HepG2 (cell line): ENCODE measurements around the gene SOX12. TPM values are rescaled to one million over a fixed set of nuclear protein-coding genes. Genes with fewer than 3 reads are reported as not detected.

Experiments
- ARID5B ChIP-seq: IDR thresholded peaks from 2 replicates; pipeline ENCODE4 v1.4.0; 2020; ENCODE audit warnings: mild to moderate bottlenecking, missing genetic modification reagents
- ATF3 ChIP-seq: sonication (generic); formaldehyde crosslinking; IDR thresholded peaks from 2 replicates; pipeline ENCODE4 v1.4.0; 2020; ENCODE audit warnings: missing genetic modification reagents
- JDP2 ChIP-seq: sonication (generic); formaldehyde crosslinking; IDR thresholded peaks from 2 replicates; pipeline ENCODE4 v1.8.1; 2022; ENCODE audit warnings: missing genetic modification reagents, borderline replicate concordance
- MEIS2 ChIP-seq: sonication (generic); formaldehyde crosslinking; IDR thresholded peaks from 2 replicates; pipeline ENCODE4 v1.9.0; 2021; ENCODE audit warnings: mild to moderate bottlenecking, missing genetic modification reagents
- NFE2 ChIP-seq: sonication (generic); formaldehyde crosslinking; IDR thresholded peaks from 2 replicates; pipeline ENCODE4 v1.4.0; 2020; ENCODE audit warnings: missing genetic modification reagents
- SAFB2 ChIP-seq: sonication (generic); formaldehyde crosslinking; IDR thresholded peaks from 2 replicates; pipeline ENCODE4 v1.5.1; 2020; ENCODE audit warnings: missing genetic modification reagents, low read depth, mild to moderate bottlenecking, borderline replicate concordance
- STAT5B ChIP-seq: sonication (generic); formaldehyde crosslinking; IDR thresholded peaks from 2 replicates; pipeline ENCODE4 v1.4.0; 2020; ENCODE audit warnings: missing genetic modification reagents
- YEATS4 ChIP-seq: sonication (generic); formaldehyde crosslinking; IDR thresholded peaks from 2 replicates; pipeline ENCODE4 v1.4.0; 2020; ENCODE audit warnings: missing genetic modification reagents, borderline replicate concordance
- ZBTB2 ChIP-seq: sonication (generic); formaldehyde crosslinking; IDR thresholded peaks from 2 replicates; pipeline ENCODE4 v1.8.0; 2022; ENCODE audit warnings: low read depth, missing genetic modification reagents
- ZBTB26 ChIP-seq: IDR thresholded peaks from 2 replicates; pipeline ENCODE4 v1.6.1; 2016; ENCODE audit warnings: missing compliant biosample characterization, missing genetic modification reagents, borderline replicate concordance
- ZFP41 ChIP-seq: sonication (generic); formaldehyde crosslinking; IDR thresholded peaks from 2 replicates; pipeline ENCODE4 v1.4.0; 2020; ENCODE audit warnings: mild to moderate bottlenecking, missing genetic modification reagents, borderline replicate concordance
- ZFYVE20 ChIP-seq: sonication (generic); formaldehyde crosslinking; IDR thresholded peaks from 2 replicates; pipeline ENCODE4 v1.8.0; 2023; ENCODE audit warnings: low read depth, mild to moderate bottlenecking, moderate library complexity, missing genetic modification reagents, borderline replicate concordance
- ZNF136 ChIP-seq: sonication (generic); formaldehyde crosslinking; IDR thresholded peaks from 2 replicates; pipeline ENCODE4 v1.8.1; 2022; ENCODE audit warnings: low read depth, mild to moderate bottlenecking, moderate library complexity, missing genetic modification reagents
- ZNF274 ChIP-seq: sonication (generic); formaldehyde crosslinking; IDR thresholded peaks from 2 replicates; pipeline ENCODE4 v1.5.1; 2020; ENCODE audit warnings: mild to moderate bottlenecking, missing genetic modification reagents
- ZNF496 ChIP-seq: sonication (generic); formaldehyde crosslinking; IDR thresholded peaks from 2 replicates; pipeline ENCODE4 v1.8.1; 2023; ENCODE audit warnings: mild to moderate bottlenecking, moderate library complexity, missing genetic modification reagents; ENCODE audit not compliant: insufficient replicate concordance
- ZNF547 ChIP-seq: sonication (generic); formaldehyde crosslinking; IDR thresholded peaks from 2 replicates; pipeline ENCODE4 v1.5.1; 2020; ENCODE audit warnings: mild to moderate bottlenecking, missing genetic modification reagents
- ZNF572 ChIP-seq: sonication (generic); formaldehyde crosslinking; IDR thresholded peaks from 2 replicates; pipeline ENCODE4 v1.5.1; 2020; ENCODE audit warnings: mild to moderate bottlenecking, missing genetic modification reagents
- ZNF589 ChIP-seq: sonication (generic); formaldehyde crosslinking; conservative IDR thresholded peaks from 2 replicates; pipeline ENCODE4 v1.8.0; 2022; ENCODE audit warnings: mild to moderate bottlenecking, moderate library complexity, missing genetic modification reagents
- ZNF614 ChIP-seq: IDR thresholded peaks from 2 replicates; pipeline ENCODE4 v1.6.1; 2018; ENCODE audit warnings: missing biosample characterization, missing genetic modification reagents, inconsistent platforms, borderline replicate concordance
- ZNF678 ChIP-seq: sonication (generic); formaldehyde crosslinking; IDR thresholded peaks from 2 replicates; pipeline ENCODE4 v1.4.0; 2020; ENCODE audit warnings: mild to moderate bottlenecking, missing genetic modification reagents
- polyA plus RNA-seq, 8 experiments: library from polyadenylated mRNA; depleted of rRNA in 3 of 8; stranded (reverse) in 7 of 8; unstranded in 1 of 8; fragments of >200 nt; fragmentation: Illumina TruSeq in 4 of 8; extraction: Trizol in 4 of 8; gene quantifications; 2 replicates each; pipeline versions ENCODE4 v1.2.1 to v1.2.3, GENCODE V29; 2011 to 2016; ENCODE audit warnings: low read depth in 4 of 8, missing spikeins in 1 of 8, mixed read lengths in 1 of 8; ENCODE audit not compliant: insufficient read depth in 1 of 8
- total RNA-seq, 5 experiments: library from RNA; depleted of rRNA; stranded (reverse); fragments of >200 nt; fragmentation: Illumina TruSeq; extraction: Trizol; gene quantifications; 2 replicates each; pipeline ENCODE4 v1.2.3, GENCODE V29; 2016; ENCODE audit warnings: low read depth in 1 of 5

Gene SOX12
- total and polyA plus RNA-seq, 2 of the 13 experiments (the other 11 are each of a cell fraction or from before 2014, with no cell fraction given) = 10.0 to 18.7 TPM

GRCh38 chr20:347640-348484 is 22.5 kb downstream of the SOX12 start (continued):
- TF ChIP-seq ZBTB2 (peak; percentile 99), ZNF547 (CRISPR knock-in tag) (peak; percentile 88; the same call in 1 of the 2 replicates), JDP2 (CRISPR knock-in tag) (no peak), YEATS4 (CRISPR knock-in tag) (peak; percentile 96), ZNF496 (no peak), ZNF614 (peak; percentile 98), SAFB2 (CRISPR knock-in tag) (peak; percentile 98; the same call in 1 of the 2 replicates), ZBTB26 (CRISPR knock-in tag) (peak; percentile 85; the same call in 1 of the 2 replicates), ZFP41 (no peak), STAT5B (no peak; the same call in 1 of the 2 replicates), NFE2 (CRISPR knock-in tag) (no peak), ZNF572 (CRISPR knock-in tag) (no peak), ARID5B (CRISPR knock-in tag) (peak; percentile 97), ZNF136 (CRISPR knock-in tag) (no peak; the same call in 1 of the 2 replicates), ATF3 (peak; percentile 39; the same call in 1 of the 2 replicates), ZNF678 (peak; percentile 70), MEIS2 (CRISPR knock-in tag) (peak; percentile 96), ZFYVE20 (CRISPR knock-in tag) (0 out of 2 replicates have a peak, but pooled peaks have one; percentile 58), ZNF589 (peak; percentile 62), ZNF274 (CRISPR knock-in tag) (peak; percentile 43)
